ENCODE results near the gene NUDT14. TPM values are rescaled to one million over a fixed set of nuclear protein-coding genes. Genes with fewer than 3 reads are reported as not detected.

Gene NUDT14
- total and polyA plus RNA-seq, 12 donors, result 4.1 to 55.8 (median 36.6) TPM

- peaks cover 29% of the 10 kb centered on the region for H3K27me3 ChIP-seq
- intact Hi-C loops (cut with DNase I), result loop anchor here (5.0 kb wide), 2 partner anchors 82 to 147 kb away; no protein-coding TSS in a partner anchor
- 61 to 78% (median 74%) methylated on average over 11 to 16 of the region's 16 CpGs for whole genome bisulfite sequencing, 4 donors
- no peak for TF ChIP-seq POLR2A (IDR thresholded peaks at IDR 0.05)
- no peak for TF ChIP-seq CTCF (IDR thresholded peaks at IDR 0.05)
- DNase-seq, result no peak
- H3K4me1 ChIP-seq (replicated peaks in 1 of 2), result peaks cover 19 to 33% of the 10 kb centered on the region in 2 donors
- H3K27ac ChIP-seq, result no peak overlapping the region
- H3K4me3 ChIP-seq, result no peak overlapping the region
- H3K36me3 ChIP-seq (replicated peaks in 1 of 2), result no peaks in the 10 kb centered on the region
- H3K9me3 ChIP-seq (replicated peaks in 1 of 3), result no peaks in the 10 kb centered on the region
Observed at GRCh38 chr14:105200641-105201040, 19.5 kb upstream of the NUDT14 start.

- no peaks in the 10 kb centered on the region for H3K36me3 ChIP-seq (replicated peaks in 1 of 2)
- no peaks in the 10 kb centered on the region for H3K9me3 ChIP-seq (replicated peaks in 1 of 3)
- peaks cover 13 to 27% of the 10 kb centered on the region in 2 donors for H3K4me1 ChIP-seq (replicated peaks in 1 of 2)
- H3K27me3 ChIP-seq, result peaks cover 35% of the 10 kb centered on the region
- WGBS, 4 donors, result 60 to 72% (median 67%) methylated on average over 1 to 10 of the region's 10 CpGs
- DNase-seq, result no peak
- no peak overlapping the region for H3K27ac ChIP-seq
- intact Hi-C loops (cut with DNase I), result loop anchor here (5.0 kb wide), 2 partner anchors 82 to 147 kb away; no protein-coding TSS in a partner anchor
- no peak for TF ChIP-seq POLR2A (IDR thresholded peaks at IDR 0.05)
- no peak for TF ChIP-seq CTCF (IDR thresholded peaks at IDR 0.05)
- no peak overlapping the region for H3K4me3 ChIP-seq
Observed at GRCh38 chr14:105200074-105200473, 19.0 kb upstream of the NUDT14 start.

- H3K4me1 ChIP-seq (replicated peaks in 1 of 2), result peaks cover 8 to 17% of the 10 kb centered on the region in 2 donors
- H3K27ac ChIP-seq, result peak overlapping the region in 1 of 5 donors; percentile 49
- intact Hi-C loops (cut with DNase I), result no loop called here
- TF ChIP-seq POLR2A (IDR thresholded peaks at IDR 0.05) (no peak), CTCF (IDR thresholded peaks at IDR 0.05) (no peak)
- 42 to 52% (median 49%) methylated on average over 14 to 18 of the region's 18 CpGs for WGBS, 4 donors
- H3K4me3 ChIP-seq, result no peak overlapping the region
- H3K27me3 ChIP-seq, result peaks cover 38% of the 10 kb centered on the region
- H3K9me3 ChIP-seq (replicated peaks in 1 of 3), result no peaks in the 10 kb centered on the region
- no peaks in the 10 kb centered on the region for H3K36me3 ChIP-seq (replicated peaks in 1 of 2)
- DNase-seq, result peak in 2 of 7 donors; percentile 46 to 47
Observed at GRCh38 chr14:105199093-105199492, 18.0 kb upstream of the NUDT14 start.

GRCh38 chr14:105198588-105198987 is 17.5 kb upstream of the NUDT14 start:
- Histone ChIP-seq H3K9me3 (replicated peaks in 1 of 3) (no peaks in the 10 kb centered on the region), H3K27me3 (peaks cover 40% of the 10 kb centered on the region), H3K4me3 (no peak overlapping the region), H3K36me3 (replicated peaks in 1 of 2) (no peaks in the 10 kb centered on the region), H3K27ac (peak overlapping the region in 1 of 5 donors; percentile 49), H3K4me1 (replicated peaks in 1 of 2) (peaks cover 8 to 16% of the 10 kb centered on the region in 2 donors)
- 65 to 93% (median 81%) methylated on average over 4 of the region's 4 CpGs; no CpG with 5 or more reads in 1 of the 4 donors for WGBS, 4 donors
- TF ChIP-seq POLR2A (IDR thresholded peaks at IDR 0.05) (no peak), CTCF (IDR thresholded peaks at IDR 0.05) (no peak)
- intact Hi-C loops (cut with DNase I), result no loop called here
- no peak for DNase-seq
